HG03575 (cell line): ENCODE measurements around the gene PRIM2.
"Not testable (repeated sequence)": the region's sequence is repeated elsewhere in the genome, so short reads cannot be mapped to it uniquely, and the experiment has no call there.

Experiments used
- ATAC-seq: cut with Tn5 transposase; IDR thresholded peaks from one replicate; pipeline ENCODE4 v1.9.1; 2021; ENCODE audit not compliant: unreplicated experiment, insufficient number of reproducible peaks, low FRiP score; ENCODE audit errors: extremely low read depth

PRIM2 gene

GRCh38 chr6:57433790-57434189 is 116.4 kb downstream of the PRIM2 start:
- ATAC-seq = not testable (repeated sequence)

- no peak for ATAC-seq
Observed at GRCh38 chr6:57434944-57435343, 117.5 kb downstream of the PRIM2 start.

- no peak for ATAC-seq
Observed at GRCh38 chr6:57435475-57436160, 118.2 kb downstream of the PRIM2 start.

GRCh38 chr6:57440735-57441134 is 123.3 kb downstream of the PRIM2 start:
- ATAC-seq = not testable (repeated sequence)

- ATAC-seq = not testable (repeated sequence)
Observed at GRCh38 chr6:57442133-57442532, 124.7 kb downstream of the PRIM2 start.

- ATAC-seq = not testable (repeated sequence)
Observed at GRCh38 chr6:57443181-57443580, 125.8 kb downstream of the PRIM2 start.

GRCh38 chr6:57444787-57445186 is 127.4 kb downstream of the PRIM2 start:
- ATAC-seq = not testable (repeated sequence)

GRCh38 chr6:57445379-57445778 is 127.9 kb downstream of the PRIM2 start:
- ATAC-seq = peak; percentile 7

GRCh38 chr6:57445790-57446468 is 128.5 kb downstream of the PRIM2 start:
- peak; percentile 59 for ATAC-seq

GRCh38 chr6:57449496-57450066 is 132.2 kb downstream of the PRIM2 start:
- ATAC-seq = not testable (repeated sequence)

- not testable (repeated sequence) for ATAC-seq
Observed at GRCh38 chr6:57459781-57460180, 142.4 kb downstream of the PRIM2 start.

GRCh38 chr6:57461022-57461421 is 143.6 kb downstream of the PRIM2 start:
- not testable (repeated sequence) for ATAC-seq

GRCh38 chr6:57463809-57464208 is 146.4 kb downstream of the PRIM2 start:
- ATAC-seq = not testable (repeated sequence)

- ATAC-seq = not testable (repeated sequence)
Observed at GRCh38 chr6:57465968-57466367, 148.5 kb downstream of the PRIM2 start.

- ATAC-seq = no peak
Observed at GRCh38 chr6:57469072-57469471, 151.6 kb downstream of the PRIM2 start.

GRCh38 chr6:57470148-57470547 is 152.7 kb downstream of the PRIM2 start:
- not testable (repeated sequence) for ATAC-seq

- ATAC-seq = not testable (repeated sequence)
Observed at GRCh38 chr6:57471314-57471864, 154.0 kb downstream of the PRIM2 start.

- ATAC-seq = not testable (repeated sequence)
Observed at GRCh38 chr6:57472861-57473362, 155.5 kb downstream of the PRIM2 start.

GRCh38 chr6:57474862-57475475 is 157.5 kb downstream of the PRIM2 start:
- not testable (repeated sequence) for ATAC-seq
